H1 (cell line): ENCODE measurements around the gene CUTA. TPM values are rescaled to one million over a fixed set of nuclear protein-coding genes. Genes with fewer than 3 reads are reported as not detected.

Source experiments
- JUN ChIP-seq: IDR thresholded peaks from 2 replicates; pipeline ENCODE4 v1.6.1; 2011; ENCODE audit warnings: low read depth, mild to moderate bottlenecking, improper control_type of control experiment, low read length
- KDM4A ChIP-seq: IDR thresholded peaks from one replicate; pipeline ENCODE4 v1.7.1; 2012; ENCODE audit warnings: low read depth, mild to moderate bottlenecking, moderate library complexity, low read length, inconsistent platforms; ENCODE audit not compliant: severe bottlenecking
- RBBP5 ChIP-seq: IDR thresholded peaks from 2 replicates; pipeline ENCODE4 v1.7.1; 2012; ENCODE audit warnings: low read depth, mild to moderate bottlenecking, inconsistent platforms, low read length, moderate library complexity, borderline replicate concordance
- SIRT6 ChIP-seq: IDR thresholded peaks from one replicate; pipeline ENCODE4 v1.7.1; 2012; ENCODE audit warnings: low read length, inconsistent platforms
- SIX5 ChIP-seq: IDR thresholded peaks from 2 replicates; pipeline ENCODE4 v1.6.1; 2011; ENCODE audit warnings: mild to moderate bottlenecking, low read depth, low read length
- ZNF274 ChIP-seq: IDR thresholded peaks from 2 replicates; pipeline ENCODE4 v1.7.0; 2012; ENCODE audit warnings: low read length, borderline replicate concordance; ENCODE audit errors: extremely low read depth
- polyA plus RNA-seq, 7 experiments: library from polyadenylated mRNA; depleted of rRNA in 3 of 7; stranded (reverse) in 5 of 7; unstranded in 2 of 7; fragments of >200 nt in 5 of 7; fragments of 200-250 nt in 2 of 7; gene quantifications; 1 replicate in 5 of 7; 2 replicates in 1 of 7; 4 replicates in 1 of 7; pipeline versions ENCODE4 v1.2.1 to v1.2.3, GENCODE V29; 2011 to 2013; ENCODE audit warnings: missing spikeins in 2 of 7, mixed read lengths in 2 of 7
- total RNA-seq: library from RNA; stranded (reverse); fragmentation: NEBNext Ultra II Directional; extraction: Animal tissue kit (Norgen Biotek cat#: 25700); gene quantifications from 2 replicates; pipeline ENCODE4 v1.2.1, GENCODE V29; 2021

Gene CUTA
- total and polyA plus RNA-seq, 2 of the 8 experiments (the other 6 are each of a cell fraction or from before 2014, with no cell fraction given) = 297 to 460 TPM

DNA sequence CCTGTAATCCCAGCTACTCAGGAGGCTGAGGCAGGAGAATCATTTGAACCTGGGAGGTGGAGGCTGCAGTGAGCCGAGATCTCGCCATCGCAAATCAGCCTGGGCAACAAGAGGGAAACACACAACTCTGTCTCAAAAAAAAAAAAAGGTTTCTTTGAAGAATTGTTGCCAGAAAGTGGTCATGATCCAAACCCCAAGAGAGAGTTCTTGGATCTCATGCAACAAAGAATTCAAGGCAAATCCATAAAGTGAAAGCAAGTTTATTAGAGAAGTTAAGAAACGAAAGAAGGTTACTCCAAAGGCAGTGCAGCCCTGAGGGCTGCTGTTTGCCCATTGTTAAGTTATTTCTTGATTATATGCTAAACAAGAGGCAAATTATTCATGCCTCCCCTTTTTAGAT is 40.7 kb downstream of the CUTA start (continued):
- TF ChIP-seq SIX5 (no peak), RBBP5 (no peak), KDM4A (no peak), JUN (no peak), ZNF274 (no peak), SIRT6 (no peak)
